GM18951 (cell line): ENCODE results near the gene PLCB1.
"Not testable (repeated sequence)": the region's sequence is repeated elsewhere in the genome, so short reads cannot be mapped to it uniquely, and the experiment has no call there.

Source experiments
- POLR2A ChIP-seq: IDR thresholded peaks from 4 replicates; pipeline ENCODE4 v1.6.1; 2011; ENCODE audit warnings: mild to moderate bottlenecking; ENCODE audit not compliant: insufficient read length, insufficient read depth; ENCODE audit errors: extremely low read depth
- in situ Hi-C: fragments of 300-500 bp; cut with MboI; formaldehyde crosslinking; loops from one replicate; pipeline ENCODE4 v1.12.0; 2022; ENCODE audit warnings: low sequenced_read_pairs, mixed read lengths, inconsistent platforms; ENCODE audit not compliant: unreplicated experiment

Gene PLCB1

DNA sequence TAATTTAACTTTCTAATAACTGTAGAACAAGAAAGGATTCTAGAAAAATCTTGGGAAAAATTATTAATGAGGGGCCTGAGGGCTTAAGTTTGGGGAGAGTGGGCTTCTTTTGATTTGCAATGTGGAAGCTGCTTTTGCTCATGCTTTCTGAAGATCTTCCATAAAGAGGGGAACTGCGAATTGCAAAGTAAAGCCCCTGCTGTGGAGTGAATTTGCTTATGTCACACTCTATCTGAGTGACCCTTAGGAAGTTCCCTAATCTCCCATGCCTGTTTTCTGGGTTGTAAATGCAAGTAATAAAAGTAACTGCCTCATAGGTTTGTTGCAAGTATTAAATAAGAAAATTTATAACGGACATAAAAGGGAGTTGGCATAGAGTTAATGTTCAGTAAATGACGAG is 301.2 kb downstream of the PLCB1 start:
- in situ Hi-C loops = no loop called here
- TF ChIP-seq POLR2A = no peak

DNA sequence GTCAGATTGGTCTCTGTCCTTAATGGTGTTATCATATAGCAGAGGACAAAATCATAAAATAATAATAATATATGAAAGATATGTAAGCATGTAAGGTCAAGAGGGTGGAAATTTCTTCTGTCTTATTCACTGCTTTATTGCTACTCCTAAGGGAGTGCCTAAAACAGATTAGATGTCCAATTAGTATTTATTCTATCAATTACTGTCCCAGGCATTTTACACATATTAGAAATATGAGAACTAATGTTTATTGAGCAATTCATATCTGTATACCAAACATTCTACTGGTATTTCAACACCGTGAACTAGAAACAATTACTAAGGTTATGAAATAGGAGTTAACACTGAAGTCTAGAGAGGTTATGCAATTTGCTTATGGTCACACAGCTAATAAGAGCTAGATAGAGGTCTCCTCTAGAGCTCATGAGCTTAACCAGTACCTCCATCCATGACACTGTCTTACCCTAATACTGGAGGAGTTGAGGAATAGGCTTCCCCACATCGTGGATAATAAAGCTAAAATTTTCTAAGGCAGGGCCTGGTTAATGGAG is 302.3 kb downstream of the PLCB1 start:
- no peak for TF ChIP-seq POLR2A
- in situ Hi-C loops = no loop called here

DNA sequence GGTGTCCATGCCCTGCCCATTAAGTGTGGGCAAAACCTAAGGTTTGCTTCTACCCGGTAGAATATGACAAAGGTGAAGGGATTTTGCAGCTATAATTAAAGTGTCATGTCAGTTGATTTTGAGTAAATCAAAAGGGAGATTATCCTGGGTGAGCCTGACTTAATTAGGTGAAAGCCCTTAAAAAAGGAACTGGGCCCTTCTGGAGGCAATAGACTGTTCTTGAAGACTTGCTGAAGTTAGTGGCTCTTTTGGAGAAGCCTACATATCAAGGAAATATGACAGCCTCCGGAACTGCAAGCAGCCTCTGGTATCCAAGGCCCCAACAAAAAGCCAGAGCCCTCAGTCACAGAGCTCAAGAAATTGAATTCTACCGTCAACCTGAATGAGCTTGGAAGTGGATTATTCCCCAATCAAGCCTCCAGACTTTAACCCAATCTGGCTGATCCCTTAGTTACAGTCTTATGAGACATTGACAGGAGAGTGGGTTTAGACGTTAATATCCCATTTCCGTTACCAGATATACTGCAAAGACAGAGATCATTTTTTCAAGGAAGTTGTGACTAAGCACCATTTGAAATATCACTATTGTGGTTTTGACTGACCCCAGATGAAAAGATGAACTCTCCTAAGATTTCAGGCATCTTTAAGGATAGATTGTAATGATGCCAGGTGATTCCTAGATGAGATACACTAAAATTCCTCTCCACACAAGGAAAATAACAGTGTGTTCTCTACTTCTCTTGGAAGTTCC is 303.4 kb downstream of the PLCB1 start:
- in situ Hi-C loops = no loop called here
- TF ChIP-seq POLR2A = no peak

DNA sequence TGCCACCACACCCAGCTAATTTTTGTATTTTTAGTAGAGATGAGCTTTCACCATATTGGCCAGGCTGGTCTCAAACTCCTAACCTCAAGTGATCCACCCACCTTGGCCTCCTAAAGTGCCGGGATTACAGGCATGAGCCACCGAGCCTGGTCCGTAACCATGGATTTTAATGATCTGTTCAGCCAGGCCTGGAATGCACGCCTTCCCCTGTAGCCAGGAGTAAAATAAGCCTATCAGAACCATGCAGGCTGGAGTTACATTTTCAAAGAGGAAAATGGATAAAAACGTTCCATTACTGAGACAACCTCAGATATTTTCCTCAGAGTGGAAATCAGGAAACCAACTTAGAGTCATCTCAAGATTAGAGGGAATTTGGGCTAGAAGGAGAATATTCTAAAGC is 304.9 kb downstream of the PLCB1 start:
- in situ Hi-C loops = not testable (repeated sequence)

DNA sequence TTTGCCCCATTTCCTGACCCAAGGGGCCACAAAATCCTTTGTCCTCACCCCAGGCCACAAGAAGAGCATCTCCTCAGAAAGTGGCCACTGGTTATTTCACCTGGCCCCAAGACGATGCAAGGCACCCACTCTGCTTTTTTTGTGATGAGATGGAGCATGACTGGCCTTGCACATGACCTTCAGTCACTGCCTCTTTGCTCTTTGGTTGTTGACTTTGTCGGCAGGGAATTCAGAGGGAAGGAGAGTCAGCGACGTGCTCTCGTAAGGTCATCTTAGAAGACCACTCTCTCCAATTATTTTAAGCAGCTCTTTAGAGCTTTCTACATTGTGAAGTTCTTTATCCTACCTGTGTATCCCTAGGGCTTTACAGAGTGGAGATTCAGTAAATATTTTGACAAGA is 306.7 kb downstream of the PLCB1 start:
- TF ChIP-seq POLR2A = no peak

DNA sequence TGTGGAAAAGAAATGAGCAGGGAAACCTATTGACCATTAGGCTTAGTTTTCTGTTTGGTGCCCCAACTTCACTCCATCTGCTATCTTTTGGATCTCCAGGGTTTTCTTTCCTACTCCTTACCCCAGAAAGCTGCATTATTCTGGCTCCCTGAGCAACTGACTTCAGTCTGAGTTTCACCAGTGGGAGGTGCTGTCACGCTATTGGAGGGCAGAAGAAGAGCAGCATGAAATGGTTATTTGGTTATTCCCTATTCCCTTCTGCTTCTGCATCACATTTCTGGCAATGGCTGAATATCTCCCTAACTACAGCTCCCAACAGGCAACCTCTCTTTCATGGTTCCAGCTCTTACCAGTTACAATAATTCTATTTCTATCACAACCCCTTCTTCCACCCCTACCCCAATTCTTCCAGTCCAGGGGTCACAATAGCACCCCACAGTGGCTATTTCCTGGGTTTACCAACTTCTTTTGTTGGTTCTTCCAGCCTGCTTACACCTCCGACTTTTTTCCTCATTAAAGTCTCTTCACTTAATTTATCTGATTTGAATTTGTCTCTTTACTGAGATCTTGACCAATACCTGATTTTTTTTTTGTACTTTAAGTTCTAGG is 311.5 kb downstream of the PLCB1 start:
- in situ Hi-C loops = no loop called here
- TF ChIP-seq POLR2A = no peak

More for the DNA sequence above, 306.7 kb downstream of the PLCB1 start:
- in situ Hi-C loops = no loop called here

DNA sequence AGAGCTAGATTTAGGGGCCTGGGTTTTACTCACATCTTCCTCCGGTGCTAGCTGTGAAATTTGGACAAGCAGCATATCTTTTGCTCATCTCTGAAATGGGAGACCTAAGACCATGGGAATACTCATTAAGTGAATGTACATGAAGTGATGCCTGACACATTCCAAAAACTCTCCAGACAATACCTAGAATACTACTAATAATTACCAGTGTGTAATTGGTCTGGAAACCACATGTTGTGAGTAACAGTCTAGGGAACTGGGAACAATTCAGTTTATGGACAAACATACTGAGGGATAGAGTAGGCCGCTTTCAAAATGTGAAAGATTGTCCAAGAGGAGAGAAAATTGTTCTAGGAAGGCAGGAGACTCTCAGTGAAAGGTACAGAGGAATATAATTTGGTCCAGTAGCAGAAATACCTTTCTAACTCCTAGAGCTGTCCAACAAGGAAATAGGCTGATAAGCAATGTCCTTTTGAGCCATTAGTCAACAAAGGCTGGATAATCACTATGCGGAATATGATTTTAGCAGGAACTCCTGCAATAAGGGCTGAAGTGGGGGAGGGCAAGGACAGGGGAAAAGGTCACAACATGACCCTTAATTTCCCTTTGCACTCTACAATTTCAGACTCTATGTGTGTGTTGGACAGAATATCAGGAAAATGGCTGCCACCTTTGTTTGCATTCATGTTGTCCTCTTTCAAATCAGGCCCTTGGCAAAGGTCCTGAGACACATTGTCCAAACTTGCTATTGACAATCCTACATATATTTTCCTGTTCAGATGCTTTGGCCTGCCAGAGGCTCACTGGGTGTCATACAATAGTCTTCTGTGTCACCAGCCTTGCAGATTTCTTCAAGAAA is 315.4 kb downstream of the PLCB1 start:
- TF ChIP-seq POLR2A = no peak
- in situ Hi-C loops = no loop called here

DNA sequence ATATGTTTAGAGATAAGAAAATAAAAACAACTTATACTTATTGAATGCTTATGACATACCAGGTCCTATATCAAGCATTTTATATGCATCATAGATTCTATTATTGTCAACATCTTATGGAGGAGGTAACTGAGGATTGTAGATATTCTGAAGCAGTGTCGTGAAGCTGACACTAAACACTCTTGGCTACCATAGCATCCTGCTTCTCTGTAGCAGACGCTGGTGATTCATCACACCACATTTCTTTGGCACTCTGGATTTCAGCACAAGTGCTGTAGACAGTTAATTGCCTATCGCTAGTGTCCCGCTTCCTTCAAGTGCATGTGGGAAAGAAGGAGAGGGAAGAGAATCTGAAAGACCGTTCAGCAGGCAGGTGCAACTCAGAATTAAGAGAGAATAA is 317.1 kb downstream of the PLCB1 start:
- in situ Hi-C loops = no loop called here
- TF ChIP-seq POLR2A = no peak

DNA sequence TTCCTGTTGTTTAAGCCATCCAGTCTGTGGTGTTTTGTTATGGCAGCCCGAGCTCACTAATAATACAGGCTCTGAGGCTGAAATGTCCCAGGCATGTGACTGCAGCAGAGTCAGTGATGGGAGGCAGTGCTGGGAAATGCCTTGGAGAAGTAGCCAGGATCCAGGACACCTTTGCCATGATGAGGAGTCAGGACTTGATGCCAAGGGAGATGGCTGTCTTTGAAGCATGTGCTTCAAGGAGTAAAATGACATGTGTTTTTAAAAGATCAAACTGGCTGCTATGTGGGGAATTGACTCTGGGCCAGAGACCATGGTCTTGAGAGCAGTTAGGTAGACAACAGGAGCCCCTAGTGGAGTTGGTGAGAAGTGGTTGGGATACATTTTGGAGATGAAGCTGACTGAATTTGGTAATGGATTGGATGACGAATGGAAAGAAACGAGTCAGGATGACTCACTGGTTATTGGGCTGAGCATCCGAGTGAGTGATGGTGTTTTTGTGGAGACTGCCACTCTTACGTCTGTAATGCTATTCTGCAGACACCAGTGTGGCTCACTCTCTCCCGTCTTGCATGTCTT is 322.2 kb downstream of the PLCB1 start:
- in situ Hi-C loops = no loop called here
- TF ChIP-seq POLR2A = no peak

DNA sequence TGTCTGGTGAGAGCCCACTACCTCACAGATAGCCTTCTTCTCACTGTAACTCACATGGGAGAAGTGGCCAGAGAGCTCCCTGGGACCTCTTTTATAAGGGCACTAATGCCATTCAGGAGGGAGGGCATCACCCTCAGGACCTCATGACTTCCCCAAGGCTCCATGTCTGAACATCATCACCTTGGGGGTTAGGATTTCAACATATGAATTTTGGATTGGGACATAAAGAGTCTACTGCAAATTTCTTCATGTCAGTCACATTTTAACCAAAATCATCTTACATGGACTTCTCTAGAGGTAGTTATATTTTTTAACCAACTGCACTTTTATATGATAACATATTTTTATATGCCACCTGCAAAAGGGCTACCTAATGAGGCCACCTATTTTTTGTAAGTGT is 324.7 kb downstream of the PLCB1 start:
- in situ Hi-C loops = no loop called here
- TF ChIP-seq POLR2A = no peak

DNA sequence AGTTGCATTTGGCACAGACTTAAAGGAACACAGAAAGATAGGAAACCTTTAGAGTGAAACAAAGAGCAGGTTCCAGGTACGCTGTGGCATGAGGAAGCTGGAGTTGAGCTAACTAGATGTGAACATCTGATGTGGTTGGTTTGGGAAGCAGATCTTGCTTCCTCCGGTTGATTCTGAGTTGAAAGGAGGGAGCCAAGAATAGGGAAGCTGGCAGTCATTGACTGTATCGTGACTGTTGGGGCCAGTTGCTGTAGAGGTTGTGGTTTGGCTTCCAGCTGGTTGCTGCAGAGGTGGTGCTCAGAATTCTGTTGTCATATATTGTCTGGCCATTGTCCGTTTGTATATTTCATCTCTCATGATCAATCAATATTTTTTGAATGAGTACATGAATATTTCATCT is 325.9 kb downstream of the PLCB1 start:
- in situ Hi-C loops = no loop called here
- TF ChIP-seq POLR2A = no peak

DNA sequence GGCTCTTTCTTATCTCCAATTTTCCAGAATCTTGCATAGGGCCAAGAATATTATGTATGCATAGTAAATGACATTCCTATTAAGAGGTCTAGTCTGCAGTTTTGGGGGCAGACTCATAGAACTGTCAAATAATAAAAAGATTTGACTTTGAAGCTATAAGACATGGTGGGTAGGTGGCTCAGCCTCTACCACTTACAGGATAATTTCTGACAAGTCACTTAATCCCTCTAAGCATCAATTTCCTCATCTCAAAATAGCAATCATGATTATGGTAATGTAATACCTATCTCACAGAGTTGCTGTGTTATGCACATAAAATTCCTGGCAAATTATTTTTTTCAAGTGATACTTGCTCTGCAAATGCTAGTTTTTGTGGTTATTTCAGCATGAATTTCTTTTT is 329.1 kb downstream of the PLCB1 start:
- in situ Hi-C loops = no loop called here
- TF ChIP-seq POLR2A = no peak

DNA sequence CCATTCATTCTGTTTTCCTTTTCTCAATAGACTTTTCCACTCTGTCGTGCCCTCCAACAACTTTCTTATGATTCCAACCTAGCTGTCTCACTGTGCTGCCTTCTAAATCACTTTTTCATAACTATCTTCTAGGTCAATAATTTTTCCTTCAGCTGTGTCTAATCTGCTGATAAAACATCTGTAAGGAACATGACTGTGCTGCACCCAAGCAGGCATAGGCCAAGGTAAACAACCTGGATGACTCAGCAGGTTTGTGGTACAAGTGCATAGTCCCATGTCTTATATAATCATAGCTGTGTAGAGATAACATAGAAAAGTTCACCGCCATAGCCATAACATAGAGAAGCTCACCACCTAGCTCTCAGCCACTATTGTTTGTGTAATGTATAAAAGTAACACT is 332.3 kb downstream of the PLCB1 start:
- in situ Hi-C loops = no loop called here
- no peak for TF ChIP-seq POLR2A

DNA sequence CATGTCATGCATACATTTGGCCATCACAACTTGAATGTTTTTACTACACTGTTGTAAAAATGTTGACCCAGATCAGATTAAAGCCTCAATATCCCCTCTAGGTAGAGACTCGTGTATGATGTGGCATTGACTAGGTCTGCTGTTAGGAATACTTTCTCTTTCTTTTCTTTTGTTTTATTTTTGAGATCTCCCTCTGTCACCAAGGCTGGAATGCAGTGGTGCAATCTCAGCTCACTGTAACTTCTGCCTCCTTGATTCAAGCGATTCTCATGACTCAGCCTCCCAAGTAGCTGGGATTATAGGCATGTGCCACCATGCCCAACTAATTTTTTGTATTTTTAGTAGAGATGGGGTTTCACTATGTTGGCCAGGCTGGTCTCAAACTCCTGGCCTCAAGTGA is 334.7 kb downstream of the PLCB1 start:
- in situ Hi-C loops = not testable (repeated sequence)
